Measurements from ENCODE around the gene POLR3H.
A peak's percentile ranks its signal among the peaks of the same experiment; 100 is the strongest.

POLR3H gene

GRCh38 chr22:41485033-41485432 is 59.2 kb downstream of the POLR3H start:
- no peak for DNase-seq (ENCODE audit: low spot score)

- no peak for DNase-seq (ENCODE audit: low spot score)
Observed at GRCh38 chr22:41482319-41482935, 61.8 kb downstream of the POLR3H start.

- DNase-seq (ENCODE audit: low spot score): peak; percentile 48
Observed at GRCh38 chr22:41481925-41482318, 62.3 kb downstream of the POLR3H start.

- DNase-seq (ENCODE audit: low spot score): peak; percentile 60
Observed at GRCh38 chr22:41481131-41481830, 63.0 kb downstream of the POLR3H start.

GRCh38 chr22:41480397-41480735 is 63.9 kb downstream of the POLR3H start:
- no peak for DNase-seq (ENCODE audit: low spot score)

GRCh38 chr22:41479671-41480396 is 64.4 kb downstream of the POLR3H start:
- peak; percentile 84 for DNase-seq (ENCODE audit: low spot score)

GRCh38 chr22:41478891-41479521 is 65.3 kb downstream of the POLR3H start:
- peak; percentile 62 for DNase-seq (ENCODE audit: low spot score)

- no peak for DNase-seq (ENCODE audit: low spot score)
Observed at GRCh38 chr22:41478473-41478872, 65.8 kb downstream of the POLR3H start.

Data from cerebellar cortex (tissue), 1 donor.